Parathyroid adenoma (tissue), 2 donors: ENCODE results near the gene SLC2A13.

ENCODE experiments used
- H2AFZ ChIP-seq: fragments of 300-600 bp; sonication (generic); one replicate; pipeline ENCODE4 v1.7.0; 2017; ENCODE audit warnings: antibody characterized with exemption, mild to moderate bottlenecking
- H3K27ac ChIP-seq: fragments of 300-600 bp; sonication (generic); one replicate; pipeline ENCODE4 v1.7.0; 2017
- H3K27me3 ChIP-seq: fragments of 300-600 bp; sonication (generic); one replicate; pipeline ENCODE4 v1.7.0; 2017; ENCODE audit warnings: low read length; ENCODE audit not compliant: control insufficient read depth, insufficient read depth
- H3K36me3 ChIP-seq: fragments of 300-600 bp; sonication (generic); one replicate; pipeline ENCODE4 v1.7.0; 2017; ENCODE audit warnings: low read length; ENCODE audit not compliant: control insufficient read depth, insufficient read depth
- H3K4me1 ChIP-seq: fragments of 300-600 bp; sonication (generic); one replicate; pipeline ENCODE4 v1.7.0; 2017; ENCODE audit warnings: control low read depth
- H3K4me2 ChIP-seq: fragments of 300-600 bp; sonication (generic); one replicate; pipeline ENCODE4 v1.7.0; 2017; ENCODE audit warnings: low read length
- H3K4me3 ChIP-seq: fragments of 300-600 bp; sonication (generic); one replicate; pipeline ENCODE4 v1.7.0; 2017; ENCODE audit warnings: low read depth, low read length
- H3K79me2 ChIP-seq: fragments of 300-600 bp; sonication (generic); one replicate; pipeline ENCODE4 v1.7.0; 2017; ENCODE audit warnings: control low read depth
- H3K9ac ChIP-seq: fragments of 300-600 bp; sonication (generic); one replicate; pipeline ENCODE4 v1.7.0; 2017; ENCODE audit warnings: mild to moderate bottlenecking
- H3K9me3 ChIP-seq: fragments of 300-600 bp; sonication (generic); one replicate; pipeline ENCODE4 v1.7.0; 2017; ENCODE audit warnings: low read length; ENCODE audit not compliant: control insufficient read depth
- CTCF ChIP-seq: fragments of 300-600 bp; sonication (generic); IDR thresholded peaks from one replicate; pipeline ENCODE4 v1.7.0; 2017; ENCODE audit warnings: antibody characterized with exemption, mild to moderate bottlenecking
- donor health status: primary hyperparathyroidism.

The SLC2A13 gene

GRCh38 chr12:39873065-39873464 lies 232.8 kb downstream of the SLC2A13 start:
- no peak for TF ChIP-seq CTCF
- Histone ChIP-seq H2AFZ (no peak overlapping the region), H3K4me3 (no peak overlapping the region), H3K36me3 (no peaks in the 10 kb centered on the region), H3K79me2 (peaks cover 10% of the 10 kb centered on the region), H3K4me2 (no peak overlapping the region), H3K27ac (no peak overlapping the region), H3K27me3 (no peaks in the 10 kb centered on the region), H3K9me3 (no peaks in the 10 kb centered on the region), H3K4me1 (no peaks in the 10 kb centered on the region), H3K9ac (no peak overlapping the region)

GRCh38 chr12:39872425-39872824 lies 233.5 kb downstream of the SLC2A13 start:
- H3K27ac ChIP-seq: no peak overlapping the region
- no peaks in the 10 kb centered on the region for H3K4me1 ChIP-seq

GRCh38 chr12:39868328-39868725 lies 237.6 kb downstream of the SLC2A13 start:
- Histone ChIP-seq H3K27ac (no peak overlapping the region), H3K36me3 (no peaks in the 10 kb centered on the region), H3K4me1 (no peaks in the 10 kb centered on the region), H3K79me2 (no peaks in the 10 kb centered on the region), H3K9ac (no peak overlapping the region), H3K9me3 (no peaks in the 10 kb centered on the region), H3K27me3 (no peaks in the 10 kb centered on the region), H2AFZ (no peak overlapping the region), H3K4me2 (no peak overlapping the region), H3K4me3 (no peak overlapping the region)
- no peak for TF ChIP-seq CTCF

More at GRCh38 chr12:39872425-39872824, 233.5 kb downstream of the SLC2A13 start:
- Histone ChIP-seq H3K4me3 (no peak overlapping the region), H2AFZ (no peak overlapping the region), H3K4me2 (no peak overlapping the region), H3K9me3 (no peaks in the 10 kb centered on the region), H3K9ac (no peak overlapping the region), H3K36me3 (no peaks in the 10 kb centered on the region), H3K79me2 (peaks cover 4% of the 10 kb centered on the region), H3K27me3 (no peaks in the 10 kb centered on the region)
- TF ChIP-seq CTCF: no peak

GRCh38 chr12:39867631-39868327 lies 238.1 kb downstream of the SLC2A13 start:
- no peaks in the 10 kb centered on the region for H3K9me3 ChIP-seq
- H3K9ac ChIP-seq: no peak overlapping the region
- no peak for TF ChIP-seq CTCF
- H3K36me3 ChIP-seq: no peaks in the 10 kb centered on the region
- H3K27me3 ChIP-seq: no peaks in the 10 kb centered on the region
- no peak overlapping the region for H2AFZ ChIP-seq
- no peak overlapping the region for H3K4me2 ChIP-seq
- no peak overlapping the region for H3K4me3 ChIP-seq
- no peaks in the 10 kb centered on the region for H3K4me1 ChIP-seq
- H3K27ac ChIP-seq: no peak overlapping the region
- no peaks in the 10 kb centered on the region for H3K79me2 ChIP-seq

- Histone ChIP-seq H3K9ac (no peak overlapping the region), H3K27ac (no peak overlapping the region), H3K36me3 (no peaks in the 10 kb centered on the region), H3K27me3 (no peaks in the 10 kb centered on the region), H3K79me2 (no peaks in the 10 kb centered on the region), H3K4me1 (no peaks in the 10 kb centered on the region), H3K4me3 (no peak overlapping the region), H3K4me2 (no peak overlapping the region), H3K9me3 (no peaks in the 10 kb centered on the region), H2AFZ (no peak overlapping the region)
- TF ChIP-seq CTCF: no peak
These were observed 239.7 kb downstream of the SLC2A13 start for GRCh38 chr12:39866135-39866534.
